Fibroblast of pulmonary artery (primary cell): ENCODE measurements around the gene ZNF764.
A peak's percentile ranks its signal among the peaks of the same experiment; 100 is the strongest.

Source experiments
- DNase-seq: peaks from one replicate; pipeline ENCODE4 v3.0.0-alpha.2; 2010; ENCODE audit warnings: low read depth
- H3K4me3 ChIP-seq: replicated peaks from 2 replicates; pipeline ENCODE4 v1.5.1; 2011; ENCODE audit warnings: low read depth, mild to moderate bottlenecking, control low read depth, low read length, moderate library complexity
- TF ChIP-seq, protein P1 (sequence below): IDR thresholded peaks from 2 replicates; pipeline ENCODE4 v1.5.1; 2011; ENCODE audit warnings: mild to moderate bottlenecking, control low read depth, low read length, inconsistent platforms; ENCODE audit errors: missing control alignments

The ZNF764 gene

DNA sequence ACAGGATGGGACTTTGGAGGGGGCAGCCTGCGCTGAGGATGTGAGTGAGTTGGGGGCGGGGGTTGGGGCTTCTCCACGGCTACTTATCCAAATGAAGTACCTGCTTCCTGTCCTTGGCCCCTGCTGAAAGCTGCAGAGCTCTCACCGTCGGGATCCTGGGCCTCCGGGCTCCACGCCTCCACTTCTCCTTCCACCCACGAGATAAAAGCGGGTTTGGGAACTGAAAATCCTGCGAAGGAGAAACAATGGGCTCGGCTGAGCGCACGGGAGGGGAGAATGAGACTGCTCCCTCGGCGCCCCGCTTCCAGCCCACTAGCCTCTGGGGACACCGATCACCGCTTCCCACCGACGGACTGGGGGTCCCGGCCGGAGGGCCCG lies 26.8 kb upstream of the ZNF764 start:
- TF ChIP-seq, protein P1, sequence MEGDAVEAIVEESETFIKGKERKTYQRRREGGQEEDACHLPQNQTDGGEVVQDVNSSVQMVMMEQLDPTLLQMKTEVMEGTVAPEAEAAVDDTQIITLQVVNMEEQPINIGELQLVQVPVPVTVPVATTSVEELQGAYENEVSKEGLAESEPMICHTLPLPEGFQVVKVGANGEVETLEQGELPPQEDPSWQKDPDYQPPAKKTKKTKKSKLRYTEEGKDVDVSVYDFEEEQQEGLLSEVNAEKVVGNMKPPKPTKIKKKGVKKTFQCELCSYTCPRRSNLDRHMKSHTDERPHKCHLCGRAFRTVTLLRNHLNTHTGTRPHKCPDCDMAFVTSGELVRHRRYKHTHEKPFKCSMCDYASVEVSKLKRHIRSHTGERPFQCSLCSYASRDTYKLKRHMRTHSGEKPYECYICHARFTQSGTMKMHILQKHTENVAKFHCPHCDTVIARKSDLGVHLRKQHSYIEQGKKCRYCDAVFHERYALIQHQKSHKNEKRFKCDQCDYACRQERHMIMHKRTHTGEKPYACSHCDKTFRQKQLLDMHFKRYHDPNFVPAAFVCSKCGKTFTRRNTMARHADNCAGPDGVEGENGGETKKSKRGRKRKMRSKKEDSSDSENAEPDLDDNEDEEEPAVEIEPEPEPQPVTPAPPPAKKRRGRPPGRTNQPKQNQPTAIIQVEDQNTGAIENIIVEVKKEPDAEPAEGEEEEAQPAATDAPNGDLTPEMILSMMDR, result no peak
- DNase-seq, result peak; percentile 26
- peak overlapping the region; percentile 71 for H3K4me3 ChIP-seq

DNA sequence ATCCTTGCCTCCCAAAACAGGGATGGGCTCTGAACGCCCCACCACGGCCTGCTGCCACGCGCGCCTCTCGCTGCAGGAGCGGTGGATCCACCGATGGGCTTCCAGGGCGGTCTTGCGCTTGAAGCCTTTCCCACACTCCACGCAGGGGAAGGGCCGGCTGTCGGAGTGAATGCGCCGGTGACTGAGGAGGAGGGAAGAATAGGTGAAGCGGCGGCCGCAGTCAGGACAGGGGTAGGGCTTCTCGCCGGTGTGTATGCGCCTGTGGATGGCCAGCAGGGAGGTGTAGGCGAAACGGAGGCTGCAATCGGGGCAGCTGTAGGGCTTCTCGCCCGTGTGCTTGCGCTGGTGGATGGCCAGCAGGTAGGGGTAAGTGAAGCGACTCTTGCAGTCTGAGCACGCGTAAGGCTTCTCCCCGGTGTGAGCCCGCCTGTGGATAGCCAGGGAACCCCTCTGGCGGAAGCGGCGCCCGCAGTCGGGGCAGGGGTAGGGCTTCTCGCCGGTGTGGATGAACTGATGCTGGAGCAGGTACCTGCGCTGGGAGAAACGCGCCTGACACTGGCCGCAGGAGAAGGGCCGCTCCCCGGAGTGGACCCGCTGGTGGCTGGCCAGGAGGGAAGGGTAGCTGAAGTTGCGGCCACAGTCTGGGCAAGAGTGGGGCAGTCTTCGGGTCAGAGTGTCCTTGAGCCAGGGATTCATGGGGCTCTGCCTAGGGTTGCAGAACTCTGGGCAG lies 24.6 kb upstream of the ZNF764 start:
- TF ChIP-seq, protein P1, result no peak
- no peak overlapping the region for H3K4me3 ChIP-seq
- DNase-seq, result no peak

DNA sequence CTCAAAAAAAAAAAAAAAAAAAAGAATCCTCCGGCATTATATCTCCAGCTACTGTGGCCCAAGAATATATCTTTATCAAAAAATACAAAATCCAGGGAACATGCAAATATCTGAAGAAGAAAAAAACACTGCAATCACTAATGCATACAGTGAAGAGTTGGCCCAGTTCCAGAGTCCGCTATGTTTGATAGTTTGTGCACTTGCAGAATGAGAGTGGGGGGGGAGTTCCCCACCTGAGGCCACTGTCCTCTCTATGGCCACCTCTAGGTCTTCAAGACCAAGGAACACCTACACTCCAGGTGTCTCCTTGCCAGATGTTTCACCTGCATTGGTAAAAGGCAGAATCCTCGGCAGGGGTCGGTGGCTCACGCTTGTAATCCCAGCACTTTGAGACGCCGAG lies 23.3 kb upstream of the ZNF764 start:
- no peak overlapping the region for H3K4me3 ChIP-seq
- TF ChIP-seq, protein P1, result no peak
- no peak for DNase-seq

DNA sequence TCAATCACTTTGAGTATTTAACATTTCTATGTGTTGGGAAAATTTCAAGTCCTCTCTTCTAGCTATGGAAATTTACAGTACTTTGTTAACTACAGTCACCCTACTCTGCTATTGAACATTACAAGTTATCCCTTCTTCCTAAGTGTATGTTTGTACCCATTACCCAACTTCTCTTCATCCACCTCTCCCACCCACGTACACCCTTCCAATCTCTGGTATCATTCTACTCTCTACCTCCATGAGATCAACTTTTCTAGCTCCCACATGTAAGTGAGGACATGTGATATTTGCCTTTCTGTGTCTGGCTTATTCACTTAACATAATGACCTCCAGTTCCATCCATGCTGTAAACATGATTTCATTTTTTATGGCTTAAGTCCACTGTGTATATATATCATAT lies 16.5 kb upstream of the ZNF764 start:
- no peak overlapping the region for H3K4me3 ChIP-seq
- TF ChIP-seq, protein P1, result no peak
- DNase-seq, result no peak

DNA sequence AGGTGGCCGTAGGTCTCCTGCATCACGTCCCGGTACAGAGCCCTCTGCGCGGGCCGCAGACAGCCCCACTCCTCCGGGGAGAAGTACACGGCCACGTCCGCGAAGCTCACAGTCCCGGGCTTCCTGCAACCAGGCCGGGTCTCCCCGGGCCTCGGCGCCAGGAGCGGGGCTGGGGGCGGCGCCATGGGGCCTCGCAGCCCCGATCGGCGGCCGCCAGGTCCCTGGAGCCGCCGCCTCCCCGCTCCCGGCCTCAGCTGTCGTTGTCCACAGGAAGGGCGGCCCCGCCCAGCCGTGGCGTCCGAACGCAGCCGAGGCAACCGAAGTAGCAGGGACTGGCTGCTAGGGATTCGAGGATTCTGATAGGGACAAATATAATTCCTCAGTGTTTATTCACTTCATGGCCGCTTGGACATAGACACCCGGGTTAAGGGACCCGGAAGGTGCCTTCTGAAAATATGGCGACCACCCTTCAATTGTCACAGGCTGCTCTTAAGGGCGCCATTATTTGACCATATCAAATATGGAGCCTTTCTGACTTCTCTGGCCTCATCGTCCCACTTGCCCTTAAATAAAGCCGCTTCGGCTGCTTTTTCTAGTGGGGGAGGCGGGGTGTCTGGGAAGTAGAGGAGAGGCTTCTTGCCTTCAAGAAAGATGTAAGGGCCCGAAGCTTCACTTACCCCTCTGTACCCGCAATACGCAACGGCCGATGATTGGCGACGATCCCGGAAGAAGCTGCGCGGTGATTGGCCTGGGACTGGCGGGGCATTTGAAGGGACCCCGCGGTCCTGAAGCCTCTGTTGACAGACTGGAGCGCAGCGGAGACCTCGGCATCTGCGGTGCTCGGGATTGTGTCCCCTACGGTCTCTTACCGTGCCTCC lies 13.5 kb upstream of the ZNF764 start, which contains the start of gene ZNF688:
ZNF688 (minus strand) TSS at position 270 of the 878 bp plus-strand sequence; CDS start at position 185, 85 bp downstream.
- H3K4me3 ChIP-seq, result peak within 1 kb of the TSS; percentile 67
- peak; percentile 98 for DNase-seq
- TF ChIP-seq, protein P1, result no peak

DNA sequence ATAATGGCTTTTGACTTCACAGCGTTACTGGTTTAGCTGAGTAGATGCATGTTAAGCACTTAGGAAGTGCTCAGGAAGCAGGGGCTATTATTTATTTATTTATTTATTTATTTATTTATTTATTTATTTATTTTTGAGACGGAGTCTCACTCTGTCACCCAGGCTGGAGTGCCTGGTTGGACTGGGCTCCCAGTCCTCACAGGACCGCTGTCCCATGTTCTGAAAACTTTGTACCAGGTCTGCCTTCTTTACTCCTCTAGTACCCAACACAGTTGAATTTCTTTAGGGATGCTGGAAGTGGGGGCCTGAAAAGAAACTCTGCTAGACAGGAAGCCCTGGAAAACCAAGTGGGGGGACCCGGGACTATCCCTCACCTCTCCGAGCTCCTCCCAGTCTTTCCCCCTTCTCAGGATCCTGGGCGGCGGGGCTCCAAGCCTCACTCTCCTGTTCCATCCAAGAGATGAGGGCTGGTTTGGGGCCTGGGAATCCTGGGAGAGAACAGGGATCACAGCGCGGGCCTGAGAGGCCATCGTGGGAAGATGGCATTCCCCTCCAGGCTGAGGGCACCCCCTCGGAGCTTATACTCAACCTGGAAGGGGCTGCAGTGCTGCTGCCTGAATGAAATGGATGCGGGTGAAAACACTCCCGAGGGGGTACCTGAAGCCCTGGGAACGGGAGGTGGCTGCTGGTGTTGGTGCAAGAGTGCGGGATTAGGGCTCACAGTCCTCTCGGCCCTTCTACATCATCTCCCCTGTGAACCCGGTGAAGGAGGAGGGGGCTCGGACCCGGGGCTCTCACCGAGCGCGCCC lies 12.7 kb upstream of the ZNF764 start:
- H3K4me3 ChIP-seq, result peak overlapping the region; percentile 67
- TF ChIP-seq, protein P1, result no peak
- DNase-seq, result peak; percentile 50
